H9 (cell line): Measurements from ENCODE around the gene RPE65. TPM values are rescaled to one million over a fixed set of nuclear protein-coding genes. Genes with fewer than 3 reads are reported as not detected.

Experiments
- DNase-seq: peaks from one replicate; pipeline ENCODE4 v3.0.0-alpha.2; 2017
- H2AFZ ChIP-seq: one replicate; pipeline ENCODE4 v1.6.1; 2013; ENCODE audit warnings: mild to moderate bottlenecking, low read length, control low read depth, moderate library complexity
- H2AK5ac ChIP-seq: 2 replicates; pipeline ENCODE4 v1.6.1; 2013; ENCODE audit warnings: low read length, control low read depth, mixed read lengths; ENCODE audit not compliant: insufficient read length
- H2BK120ac ChIP-seq: one replicate; pipeline ENCODE4 v1.6.1; 2013; ENCODE audit warnings: low read depth, mild to moderate bottlenecking, low read length, control low read depth, inconsistent platforms; ENCODE audit not compliant: poor library complexity, severe bottlenecking
- H2BK12ac ChIP-seq: 2 replicates; pipeline ENCODE4 v1.6.1; 2013; ENCODE audit warnings: low read length, control low read depth, mixed read lengths, low read depth; ENCODE audit not compliant: insufficient read length
- H2BK15ac ChIP-seq: 2 replicates; pipeline ENCODE4 v1.6.1; 2013; ENCODE audit warnings: low read depth, low read length, control low read depth
- H2BK20ac ChIP-seq: one replicate; pipeline ENCODE4 v1.6.1; 2013; ENCODE audit warnings: low read depth, mild to moderate bottlenecking, low read length, control low read depth, inconsistent platforms; ENCODE audit not compliant: poor library complexity, severe bottlenecking
- H2BK5ac ChIP-seq: 2 replicates; pipeline ENCODE4 v1.6.1; 2013; ENCODE audit warnings: low read length, control low read depth, mixed read lengths; ENCODE audit not compliant: insufficient read length
- H3K14ac ChIP-seq: 2 replicates; pipeline ENCODE4 v1.6.1; 2013; ENCODE audit warnings: low read length, control low read depth; ENCODE audit not compliant: insufficient read depth
- H3K18ac ChIP-seq: 2 replicates; pipeline ENCODE4 v1.6.1; 2013; ENCODE audit warnings: low read depth, mild to moderate bottlenecking, mixed read lengths, low read length, control low read depth; ENCODE audit not compliant: insufficient read length
- H3K23ac ChIP-seq: 2 replicates; pipeline ENCODE4 v1.6.1; 2013; ENCODE audit warnings: low read length, control low read depth, mixed read lengths, low read depth; ENCODE audit not compliant: insufficient read length
- H3K23me2 ChIP-seq: 2 replicates; pipeline ENCODE4 v1.6.1; 2013; ENCODE audit warnings: low read depth, mild to moderate bottlenecking, mixed read lengths, low read length, control low read depth; ENCODE audit not compliant: insufficient read length, poor library complexity, severe bottlenecking
- H3K27ac ChIP-seq: 2 replicates; pipeline ENCODE4 v1.5.1; 2013; ENCODE audit warnings: low read length, control low read depth, mixed read lengths, low read depth; ENCODE audit not compliant: insufficient read length
- H3K27me3 ChIP-seq: 2 replicates; pipeline ENCODE4 v1.6.1; 2013; ENCODE audit warnings: low read length, control low read depth, inconsistent platforms; ENCODE audit not compliant: insufficient read depth
- H3K4ac ChIP-seq: 2 replicates; pipeline ENCODE4 v1.6.1; 2013; ENCODE audit warnings: low read depth, mild to moderate bottlenecking, control low read depth, inconsistent platforms, low read length, moderate library complexity
- H3K4me1 ChIP-seq: 2 replicates; pipeline ENCODE4 v1.6.1; 2013; ENCODE audit warnings: low read length, control low read depth, inconsistent platforms; ENCODE audit not compliant: insufficient read depth
- H3K4me2 ChIP-seq: 2 replicates; pipeline ENCODE4 v1.6.1; 2013; ENCODE audit warnings: low read length, control low read depth, mixed read lengths; ENCODE audit not compliant: insufficient read length, insufficient read depth
- H3K56ac ChIP-seq: 2 replicates; pipeline ENCODE4 v1.6.1; 2013; ENCODE audit warnings: low read depth, mild to moderate bottlenecking, mixed read lengths, low read length, control low read depth; ENCODE audit not compliant: insufficient read length
- H3K79me1 ChIP-seq: 2 replicates; pipeline ENCODE4 v1.6.1; 2013; ENCODE audit warnings: low read depth, mild to moderate bottlenecking, moderate library complexity, low read length, control low read depth, inconsistent platforms; ENCODE audit not compliant: insufficient read depth, poor library complexity, severe bottlenecking
- H3K79me2 ChIP-seq: 2 replicates; pipeline ENCODE4 v1.6.1; 2013; ENCODE audit warnings: low read length, control low read depth, inconsistent platforms; ENCODE audit not compliant: insufficient read depth
- H3K9ac ChIP-seq: 2 replicates; pipeline ENCODE4 v1.6.1; 2013; ENCODE audit warnings: low read length, control low read depth, mixed read lengths; ENCODE audit not compliant: insufficient read length; ENCODE audit errors: extremely low read depth
- H3K9me3 ChIP-seq: one replicate; pipeline ENCODE4 v1.6.1; 2013; ENCODE audit warnings: low read depth, low read length, inconsistent platforms; ENCODE audit not compliant: control insufficient read depth
- H3T11ph ChIP-seq: one replicate; pipeline ENCODE4 v1.6.1; 2013; ENCODE audit warnings: mild to moderate bottlenecking, low read length, control low read depth, inconsistent platforms
- H4K20me1 ChIP-seq: one replicate; pipeline ENCODE4 v1.6.1; 2013; ENCODE audit not compliant: control insufficient read depth, insufficient read length, insufficient read depth
- H4K5ac ChIP-seq: 2 replicates; pipeline ENCODE4 v1.6.1; 2013; ENCODE audit warnings: low read depth, mild to moderate bottlenecking, mixed read lengths, low read length, control low read depth; ENCODE audit not compliant: insufficient read length
- H4K8ac ChIP-seq: replicated peaks from 2 replicates; pipeline ENCODE4 v1.6.1; 2013; ENCODE audit warnings: low read length, control low read depth, mixed read lengths, low read depth; ENCODE audit not compliant: insufficient read length
- H4K91ac ChIP-seq: 2 replicates; pipeline ENCODE4 v1.6.1; 2013; ENCODE audit warnings: low read depth, mild to moderate bottlenecking, moderate library complexity, mixed read lengths, low read length, control low read depth; ENCODE audit not compliant: insufficient read length
- H3K27ac Mint-ChIP-seq, 3 experiments: 2 replicates in 2 of 3; 3 replicates in 1 of 3; pipeline ENCODE4 v1.8.0; 2020 to 2021; ENCODE audit warnings: mixed read lengths in 3 of 3, mild to moderate bottlenecking in 1 of 3, moderate library complexity in 1 of 3
- H3K27me3 Mint-ChIP-seq: 2 replicates; pipeline ENCODE4 v1.8.0; 2021; ENCODE audit warnings: low read depth, mild to moderate bottlenecking, moderate library complexity, mixed read lengths
- H3K36me3 Mint-ChIP-seq, 3 experiments: 2 replicates in 2 of 3; 3 replicates in 1 of 3; pipeline ENCODE4 v1.8.0; 2020 to 2021; ENCODE audit warnings: low read depth in 3 of 3, mixed read lengths in 3 of 3; ENCODE audit not compliant: insufficient read depth in 1 of 3
- H3K4me1 Mint-ChIP-seq, 2 experiments: 2 replicates each; pipeline ENCODE4 v1.8.0; 2020; ENCODE audit warnings: mixed read lengths in 2 of 2
- H3K4me3 Mint-ChIP-seq, 2 experiments: 2 replicates in 1 of 2; 3 replicates in 1 of 2; pipeline ENCODE4 v1.8.0; 2020 to 2021; ENCODE audit warnings: mild to moderate bottlenecking in 2 of 2, mixed read lengths in 2 of 2, moderate library complexity in 1 of 2
- H3K9me3 Mint-ChIP-seq, 2 experiments: 2 replicates in 1 of 2; 3 replicates in 1 of 2; pipeline ENCODE4 v1.8.0; 2020; ENCODE audit warnings: mild to moderate bottlenecking in 2 of 2, mixed read lengths in 2 of 2, moderate library complexity in 1 of 2
- CTCF ChIP-seq: fragments of 200-600 bp; sonication (generic); conservative IDR thresholded peaks from 3 replicates; pipeline ENCODE4 v1.8.0; 2021; ENCODE audit warnings: antibody characterized with exemption, mild to moderate bottlenecking
- WGBS: extraction: QIAGEN DNeasy Blood & Tissue Kit; methylation state at CpG from one replicate; pipeline ENCODE4 v1.1.7; 2013; ENCODE audit warnings: missing lambda C conversion rate, low lambda C conversion rate, mixed read lengths; ENCODE audit not compliant: insufficient read length; ENCODE audit errors: extremely low coverage; 5-methylcytosine and 5-hydroxymethylcytosine counted together
- total RNA-seq: library from RNA; stranded (reverse); gene quantifications from 2 replicates; pipeline ENCODE4 v1.2.1, GENCODE V29; 2021

The RPE65 gene
- total RNA-seq, 1 experiment from 2014 or later, result not detected

- TF ChIP-seq CTCF, result no peak
- H4K91ac ChIP-seq, result no peak overlapping the region
- H3K9me3 ChIP-seq, result no peaks in the 10 kb centered on the region
- H2BK12ac ChIP-seq, result no peak overlapping the region
- H4K8ac ChIP-seq, result no peak overlapping the region
- no peak overlapping the region for H3K18ac ChIP-seq
- no peak overlapping the region for H3T11ph ChIP-seq
- H2BK15ac ChIP-seq, result no peak overlapping the region
- no CpG with 5 or more reads among the region's 3 CpGs for WGBS
- H3K14ac ChIP-seq, result no peak overlapping the region
- Mint-ChIP-seq H3K36me3 (no peaks in the 10 kb centered on the region), H3K4me3 (no peak overlapping the region), H3K4me1 (no peaks in the 10 kb centered on the region), H3K9me3 (no peaks in the 10 kb centered on the region), H3K27ac (no peak overlapping the region), H3K27me3 (no peaks in the 10 kb centered on the region)
- no peaks in the 10 kb centered on the region for H3K23me2 ChIP-seq
- H2AFZ ChIP-seq, result no peak overlapping the region
- H3K4ac ChIP-seq, result no peak overlapping the region
- DNase-seq, result no peak
- H4K20me1 ChIP-seq, result no peaks in the 10 kb centered on the region
- H3K79me1 ChIP-seq, result no peaks in the 10 kb centered on the region
- no peak overlapping the region for H2BK120ac ChIP-seq
- no peak overlapping the region for H4K5ac ChIP-seq
- H2BK5ac ChIP-seq, result no peak overlapping the region
- H3K27ac ChIP-seq, result no peak overlapping the region
- no peak overlapping the region for H2BK20ac ChIP-seq
- H3K9ac ChIP-seq, result no peak overlapping the region
- no peak overlapping the region for H3K23ac ChIP-seq
- H3K4me2 ChIP-seq, result no peak overlapping the region
- H3K79me2 ChIP-seq, result no peaks in the 10 kb centered on the region
- H2AK5ac ChIP-seq, result no peak overlapping the region
- no peak overlapping the region for H3K56ac ChIP-seq
- H3K4me1 ChIP-seq, result no peaks in the 10 kb centered on the region
- H3K27me3 ChIP-seq, result no peaks in the 10 kb centered on the region
Observed at GRCh38 chr1:68431076-68431475, 18.7 kb downstream of the RPE65 start.
